ENCODE results near the gene NUP133. TPM values are rescaled to one million over a fixed set of nuclear protein-coding genes. Genes with fewer than 3 reads are reported as not detected.

NUP133 gene
- total RNA-seq: 64.2 TPM

DNA sequence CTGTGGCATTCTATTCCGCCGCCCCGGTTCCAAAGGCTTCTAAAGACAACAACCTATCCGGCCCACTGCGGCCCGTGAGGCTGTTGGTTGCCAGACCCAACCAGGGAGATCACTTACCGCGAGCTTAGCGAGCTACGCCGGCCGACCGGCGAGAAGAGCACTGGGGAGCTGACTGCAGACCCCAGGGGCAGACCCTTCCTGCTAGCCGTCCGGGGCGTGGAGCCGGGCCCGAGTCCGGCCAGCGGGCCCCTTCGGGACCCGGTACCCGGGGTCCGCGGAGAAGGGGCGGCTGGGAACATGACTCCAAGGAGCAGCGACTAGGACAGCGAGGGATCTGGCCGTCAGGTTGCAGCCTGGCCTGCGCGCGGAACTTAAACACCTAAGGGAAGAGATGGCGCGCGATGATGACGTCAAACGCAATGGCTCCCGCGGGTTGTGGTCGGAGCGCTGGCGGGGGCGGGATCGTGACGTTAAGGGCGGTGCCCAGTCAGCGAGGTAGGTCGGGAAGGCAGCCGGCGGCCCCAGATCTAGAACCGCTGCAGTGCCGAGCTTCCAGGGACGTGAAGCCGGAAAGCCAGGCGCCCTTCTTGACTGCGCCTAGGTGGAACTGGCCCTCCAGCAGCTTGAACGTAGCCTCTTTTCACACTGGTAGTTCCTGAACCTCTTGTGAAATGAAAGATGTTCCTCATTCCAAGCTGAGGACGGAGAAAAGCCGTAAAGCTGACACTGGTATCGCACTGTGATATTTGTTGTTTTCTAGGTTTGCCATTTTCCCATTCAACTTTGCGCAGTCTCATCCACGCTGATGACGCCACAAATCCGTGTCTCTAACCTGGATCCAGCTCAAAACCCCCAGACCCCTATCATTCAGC lies at the start of gene NUP133:
TSS of gene NUP133 (minus strand) at position 391 of the 872 bp plus-strand sequence. CDS start at position 299, 92 bp downstream.

DNA sequence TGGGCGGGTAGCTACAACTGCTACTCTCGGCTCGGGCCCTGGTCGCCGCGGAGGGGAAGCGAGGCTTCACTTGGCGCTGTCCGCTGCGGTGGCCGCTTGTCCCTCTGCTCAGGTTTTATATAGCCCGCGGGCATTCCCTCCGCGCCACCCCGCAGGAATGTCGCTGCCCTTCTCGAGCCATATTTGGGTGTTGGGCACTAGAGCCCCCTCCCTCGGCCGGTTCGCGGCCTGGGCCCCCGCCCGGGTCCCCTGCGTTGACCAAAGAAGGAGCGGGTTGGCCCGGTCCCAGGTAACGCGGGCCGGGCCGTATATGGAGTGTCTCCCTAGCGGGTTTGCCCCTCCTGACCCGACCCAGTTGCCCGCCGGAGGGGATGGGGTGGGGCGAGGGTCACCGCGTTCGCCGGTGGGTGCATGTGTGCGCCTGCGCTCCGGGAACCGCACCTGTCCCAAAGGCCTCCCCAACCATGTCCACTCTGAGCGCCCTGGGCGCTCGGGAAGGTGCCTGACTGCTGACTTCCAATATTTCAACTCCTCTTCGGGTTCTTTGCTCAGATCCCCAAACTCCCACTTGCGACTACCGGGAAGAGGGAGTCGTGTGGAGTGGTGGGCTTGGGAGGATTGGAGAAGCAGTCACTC lies 74.0 kb downstream of the NUP133 start, which contains the start of gene ACTA1:
TSS of gene ACTA1 (minus strand) at position 90 of the 636 bp plus-strand sequence. CDS start 979 bp downstream, outside the sequence.

Small RNAs within 50 kb of the gene (small RNA-seq; reads per million reads assigned to genes)
- not detected for gene RN7SKP276 (ENCODE audit: low replicate concordance)
- not detected for gene RNA5SP78 (ENCODE audit: low replicate concordance)
- not detected for gene RNU4-21P (ENCODE audit: low replicate concordance)

Other genes with a start within 250 kb of the NUP133 start
- gene RAB4A, start 237.2 kb downstream of the NUP133 start, total RNA-seq: 36.0 TPM
- gene CCSAP, start 165.3 kb downstream of the NUP133 start, total RNA-seq: 148 TPM
- 1.6 TPM for gene ACTA1, start 74.2 kb downstream of the NUP133 start, total RNA-seq
- 22.5 TPM for gene ABCB10, start 50.4 kb upstream of the NUP133 start, total RNA-seq
- 26.6 TPM for gene TAF5L, start 117.8 kb upstream of the NUP133 start, total RNA-seq
- 19.1 TPM for gene URB2, start 117.9 kb upstream of the NUP133 start, total RNA-seq

Data from parietal lobe (tissue), 2 donors.